Spleen (tissue), 7 donors: ENCODE data around the gene CNTROB.

Experiments used
- POLR2A ChIP-seq, 3 donors: fragments of 450-650 bp; IDR thresholded peaks; one replicate each; pipeline ENCODE4 v1.5.1; 2017; ENCODE audit warnings: antibody characterized with exemption in 3 of 3, mild to moderate bottlenecking in 1 of 3
- POLR2AphosphoS5 ChIP-seq, 3 donors: sonication (generic); formaldehyde crosslinking; IDR thresholded peaks; one replicate each; pipeline ENCODE4 v1.5.1; 2017; ENCODE audit warnings: antibody characterized with exemption in 3 of 3
- TF ChIP-seq, protein P1 (sequence below), 11 experiments: fragments of 200-600 bp in 7 of 11; fragments of 450-650 bp in 4 of 11; sonication (generic) in 4 of 11; IDR thresholded peaks in 8 of 11; conservative IDR thresholded peaks in 3 of 11; 1 replicate in 7 of 11; 2 replicates in 4 of 11; pipeline versions ENCODE4 v1.4.0 to v1.8.0; 2016 to 2021; ENCODE audit warnings: antibody characterized with exemption in 11 of 11, inconsistent platforms in 4 of 11, mild to moderate bottlenecking in 1 of 11
- donor health status: DM: no; HTN: no; CAD: no; lungs with moderate emphysema.
- donor health status: DM: no; HTN: no; CAD: no.
- donor health status: DM: no; HTN: no; CAD: no.

DNA sequence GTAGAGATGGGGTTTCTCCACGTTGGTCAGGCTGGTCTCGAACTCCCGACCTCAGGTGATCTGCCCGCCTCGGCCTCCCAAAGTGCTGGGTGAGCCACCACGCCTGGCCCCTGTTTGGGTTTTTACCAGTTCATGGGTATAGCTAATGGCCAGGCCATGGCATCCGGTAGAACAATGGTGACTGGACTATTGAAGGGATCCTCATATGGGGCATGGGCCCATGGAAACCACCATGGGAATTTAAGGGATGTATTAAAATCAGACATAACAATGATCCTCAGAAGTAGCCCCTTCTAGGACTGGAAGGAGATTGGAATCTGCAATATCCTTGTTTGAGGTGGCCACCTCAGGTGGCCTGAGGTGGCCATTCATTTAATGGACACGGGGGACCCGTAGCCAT, 52.9 kb downstream of the CNTROB start:
- TF ChIP-seq, protein P1, sequence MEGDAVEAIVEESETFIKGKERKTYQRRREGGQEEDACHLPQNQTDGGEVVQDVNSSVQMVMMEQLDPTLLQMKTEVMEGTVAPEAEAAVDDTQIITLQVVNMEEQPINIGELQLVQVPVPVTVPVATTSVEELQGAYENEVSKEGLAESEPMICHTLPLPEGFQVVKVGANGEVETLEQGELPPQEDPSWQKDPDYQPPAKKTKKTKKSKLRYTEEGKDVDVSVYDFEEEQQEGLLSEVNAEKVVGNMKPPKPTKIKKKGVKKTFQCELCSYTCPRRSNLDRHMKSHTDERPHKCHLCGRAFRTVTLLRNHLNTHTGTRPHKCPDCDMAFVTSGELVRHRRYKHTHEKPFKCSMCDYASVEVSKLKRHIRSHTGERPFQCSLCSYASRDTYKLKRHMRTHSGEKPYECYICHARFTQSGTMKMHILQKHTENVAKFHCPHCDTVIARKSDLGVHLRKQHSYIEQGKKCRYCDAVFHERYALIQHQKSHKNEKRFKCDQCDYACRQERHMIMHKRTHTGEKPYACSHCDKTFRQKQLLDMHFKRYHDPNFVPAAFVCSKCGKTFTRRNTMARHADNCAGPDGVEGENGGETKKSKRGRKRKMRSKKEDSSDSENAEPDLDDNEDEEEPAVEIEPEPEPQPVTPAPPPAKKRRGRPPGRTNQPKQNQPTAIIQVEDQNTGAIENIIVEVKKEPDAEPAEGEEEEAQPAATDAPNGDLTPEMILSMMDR (IDR thresholded peaks at IDR 0.05 in 8 of 11, conservative IDR thresholded peaks at IDR 0.05 in 3 of 11) = no peak
- TF ChIP-seq POLR2A (IDR thresholded peaks at IDR 0.05) = no peak
- no peak for TF ChIP-seq POLR2AphosphoS5 (IDR thresholded peaks at IDR 0.05)
